Thyroid gland (tissue), 4 donors: ENCODE data around the gene TOMM40. TPM values are rescaled to one million over a fixed set of nuclear protein-coding genes. Genes with fewer than 3 reads are reported as not detected.
A peak's percentile ranks its signal among the peaks of the same experiment; 100 is the strongest.
"Not testable (repeated sequence)": the region's sequence is repeated elsewhere in the genome, so short reads cannot be mapped to it uniquely, and the experiment has no call there.

Experiments used
- DNase-seq, 2 donors: peaks; one replicate each; pipeline ENCODE4 v3.0.0-alpha.2; 2019
- H3K27ac ChIP-seq, 3 donors: fragments of 200-600 bp; sonication (generic); 1 replicate in 2 of 3; 2 replicates in 1 of 3; pipeline ENCODE4 v1.5.1; 2016 to 2019; ENCODE audit warnings: mild to moderate bottlenecking in 1 of 3, moderate library complexity in 1 of 3
- H3K27me3 ChIP-seq: fragments of 200-600 bp; sonication (generic); one replicate; pipeline ENCODE4 v1.5.1; 2019
- H3K36me3 ChIP-seq, 2 donors: fragments of 200-600 bp; sonication (generic); one replicate each; pipeline ENCODE4 v1.5.1; 2016 to 2019
- H3K4me1 ChIP-seq, 2 donors: fragments of 200-600 bp; sonication (generic); one replicate each; pipeline ENCODE4 v1.5.1; 2017 to 2019
- H3K4me3 ChIP-seq, 3 donors: fragments of 200-600 bp; sonication (generic); replicated peaks in 1 of 3; 1 replicate in 2 of 3; 2 replicates in 1 of 3; pipeline ENCODE4 v1.5.1; 2016; ENCODE audit warnings: mild to moderate bottlenecking in 1 of 3
- H3K9me3 ChIP-seq: fragments of 200-600 bp; sonication (generic); one replicate; pipeline ENCODE4 v1.5.1; 2017
- CTCF ChIP-seq, 6 experiments: fragments of 200-600 bp in 3 of 6; fragments of 450-650 bp in 3 of 6; sonication (generic) in 3 of 6; IDR thresholded peaks; one replicate each; pipeline ENCODE4 v1.5.1; 2016 to 2019; ENCODE audit warnings: antibody characterized with exemption in 6 of 6, mild to moderate bottlenecking in 2 of 6, inconsistent platforms in 1 of 6, moderate library complexity in 1 of 6
- POLR2A ChIP-seq, 2 donors: fragments of 450-650 bp; IDR thresholded peaks; one replicate each; pipeline ENCODE4 v1.6.1; 2017; ENCODE audit warnings: antibody characterized with exemption in 2 of 2, mild to moderate bottlenecking in 2 of 2, moderate library complexity in 1 of 2
- WGBS, 2 donors: methylation state at CpG; one replicate each; pipeline ENCODE4 v1.1.5; 2017; 5-methylcytosine and 5-hydroxymethylcytosine counted together
- intact Hi-C: fragments of 100-400 bp; cut with DNase I; formaldehyde crosslinking; loops from one replicate; pipeline ENCODE4 v1.15.1; 2023
- total RNA-seq, 4 donors: library from RNA; depleted of rRNA; stranded (reverse); fragments of >200 nt; gene quantifications; one replicate each; pipeline ENCODE4 v1.2.3, GENCODE V29; 2016

Gene TOMM40
- total RNA-seq, 4 donors from 2014 or later = 40.2 to 82.8 (median 58.3) TPM

DNA sequence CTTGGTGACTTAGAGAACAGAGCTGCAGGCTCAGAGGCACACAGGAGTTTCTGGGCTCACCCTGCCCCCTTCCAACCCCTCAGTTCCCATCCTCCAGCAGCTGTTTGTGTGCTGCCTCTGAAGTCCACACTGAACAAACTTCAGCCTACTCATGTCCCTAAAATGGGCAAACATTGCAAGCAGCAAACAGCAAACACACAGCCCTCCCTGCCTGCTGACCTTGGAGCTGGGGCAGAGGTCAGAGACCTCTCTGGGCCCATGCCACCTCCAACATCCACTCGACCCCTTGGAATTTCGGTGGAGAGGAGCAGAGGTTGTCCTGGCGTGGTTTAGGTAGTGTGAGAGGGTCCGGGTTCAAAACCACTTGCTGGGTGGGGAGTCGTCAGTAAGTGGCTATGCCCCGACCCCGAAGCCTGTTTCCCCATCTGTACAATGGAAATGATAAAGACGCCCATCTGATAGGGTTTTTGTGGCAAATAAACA is 33.2 kb downstream of the TOMM40 start:
- intact Hi-C loops = no loop called here
- TF ChIP-seq CTCF (IDR thresholded peaks at IDR 0.05) = no peak
- no peak for TF ChIP-seq POLR2A (IDR thresholded peaks at IDR 0.05)
- no peak for DNase-seq
- Histone ChIP-seq H3K36me3 (no peaks in the 10 kb centered on the region), H3K27me3 (no peaks in the 10 kb centered on the region), H3K9me3 (no peaks in the 10 kb centered on the region), H3K4me1 (peaks cover 0 to 19% of the 10 kb centered on the region in 2 donors), H3K27ac (peak overlapping the region in 1 of 3 donors; percentile 56), H3K4me3 (no peak overlapping the region)
- WGBS, 2 donors = 77 to 81% methylated on average over 8 of the region's 8 CpGs

DNA sequence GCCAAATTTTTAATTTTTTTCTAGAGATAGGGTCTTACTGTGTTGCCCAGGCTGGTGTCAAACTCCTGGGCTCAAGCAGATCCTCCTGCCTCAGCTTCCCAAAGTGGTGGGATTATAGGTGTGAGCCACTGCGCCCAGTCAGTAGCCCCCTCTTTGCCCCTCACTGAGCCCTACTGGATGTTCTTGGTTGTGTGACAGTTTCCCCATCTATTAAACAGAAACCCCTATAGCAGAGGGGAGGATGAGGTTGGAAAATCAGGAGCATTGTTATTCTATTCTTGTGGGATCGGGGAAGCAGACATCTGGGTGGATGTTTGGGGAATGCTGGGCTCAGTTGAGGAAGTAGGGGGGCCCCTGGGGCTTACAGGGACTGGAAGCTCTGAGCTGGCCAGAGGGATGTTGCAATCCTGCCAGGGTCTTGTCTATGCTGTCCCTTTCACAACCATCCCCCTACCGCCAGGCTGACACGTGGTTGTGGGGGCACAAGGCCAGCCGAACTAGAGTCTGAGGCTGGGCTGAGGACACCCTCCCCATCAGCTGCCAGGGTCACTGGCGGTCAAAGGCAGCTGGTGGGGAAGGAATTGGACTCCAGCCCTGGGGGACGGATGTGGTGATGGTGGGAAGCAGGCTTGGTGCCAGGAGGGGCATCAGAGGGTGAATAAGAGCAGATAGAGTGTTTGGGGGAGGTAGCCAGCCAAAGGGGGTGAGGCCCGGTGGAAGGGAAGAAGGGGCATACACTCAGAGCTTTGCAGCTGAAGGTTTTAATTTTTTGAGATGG is 34.2 kb downstream of the TOMM40 start:
- Histone ChIP-seq H3K27me3 (no peaks in the 10 kb centered on the region), H3K9me3 (no peaks in the 10 kb centered on the region), H3K27ac (peak overlapping the region in 1 of 3 donors; percentile 56), H3K4me1 (peaks cover 0 to 19% of the 10 kb centered on the region in 2 donors), H3K36me3 (no peaks in the 10 kb centered on the region), H3K4me3 (no peak overlapping the region)
- TF ChIP-seq CTCF (IDR thresholded peaks at IDR 0.05) = no peak
- no peak for TF ChIP-seq POLR2A (IDR thresholded peaks at IDR 0.05)
- 17 to 19% methylated on average over 8 of the region's 8 CpGs for WGBS, 2 donors
- intact Hi-C loops = no loop called here
- peak; percentile 54 to 66 for DNase-seq

- Histone ChIP-seq H3K27ac (peak overlapping the region in 1 of 3 donors; percentile 7), H3K4me1 (peaks cover 0 to 19% of the 10 kb centered on the region in 2 donors)
- WGBS, 2 donors = 42 to 43% methylated on average over 17 to 19 of the region's 19 CpGs
- intact Hi-C loops, H3K4me3 ChIP-seq, H3K27me3 ChIP-seq, H3K36me3 ChIP-seq, DNase-seq, H3K9me3 ChIP-seq: not testable (repeated sequence)
Observed at GRCh38 chr19:44926245-44927077, 35.4 kb downstream of the TOMM40 start.

DNA sequence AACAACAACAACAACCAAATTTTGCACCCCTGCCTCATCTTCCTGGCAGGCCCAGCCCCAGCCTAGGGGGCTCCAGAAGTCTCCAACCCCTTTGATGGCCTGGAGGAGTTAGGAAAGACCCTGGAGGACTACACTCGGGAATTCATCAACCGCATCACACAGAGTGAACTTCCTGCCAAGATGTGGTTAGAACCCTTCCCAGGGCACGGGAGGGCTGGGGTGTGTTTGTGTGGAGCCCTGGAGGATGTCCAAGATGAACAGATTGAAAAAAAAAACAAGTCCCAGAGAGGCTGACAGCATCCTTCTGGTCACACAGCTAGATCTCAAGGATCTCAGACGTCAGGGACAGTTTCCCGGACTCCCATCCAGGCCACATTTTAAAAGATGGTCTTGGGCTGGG is 36.7 kb downstream of the TOMM40 start:
- Histone ChIP-seq H3K27ac (no peak overlapping the region), H3K4me3 (no peak overlapping the region), H3K36me3 (no peaks in the 10 kb centered on the region), H3K9me3 (no peaks in the 10 kb centered on the region), H3K4me1 (peaks cover 0 to 19% of the 10 kb centered on the region in 2 donors), H3K27me3 (no peaks in the 10 kb centered on the region)
- no peak for DNase-seq
- intact Hi-C loops = no loop called here
- TF ChIP-seq CTCF (IDR thresholded peaks at IDR 0.05) = no peak
- TF ChIP-seq POLR2A (IDR thresholded peaks at IDR 0.05) = no peak
- 23 to 24% methylated on average over 5 of the region's 5 CpGs for WGBS, 2 donors

- no peaks in the 10 kb centered on the region for H3K27me3 ChIP-seq
Observed at GRCh38 chr19:44930088-44930487, 39.0 kb downstream of the TOMM40 start.

More at GRCh38 chr19:44930088-44930487, 39.0 kb downstream of the TOMM40 start:
- Histone ChIP-seq H3K4me3 (no peak overlapping the region), H3K4me1 (peaks cover 0 to 14% of the 10 kb centered on the region in 2 donors), H3K27ac (no peak overlapping the region), H3K9me3 (no peaks in the 10 kb centered on the region), H3K36me3 (no peaks in the 10 kb centered on the region)
- DNase-seq = no peak
- 93 to 96% methylated on average over 7 of the region's 7 CpGs for WGBS, 2 donors
- intact Hi-C loops = no loop called here
- TF ChIP-seq CTCF (IDR thresholded peaks at IDR 0.05) = no peak
- no peak for TF ChIP-seq POLR2A (IDR thresholded peaks at IDR 0.05)
